Measurements from ENCODE around the gene SSH2. TPM values are rescaled to one million over a fixed set of nuclear protein-coding genes. Genes with fewer than 3 reads are reported as not detected.

SSH2 gene
- total RNA-seq, 6 experiments from 2014 or later, result 22.2 to 27.0 (median 23.2) TPM

GRCh38 chr17:29749045-29749825 is 180.8 kb downstream of the SSH2 start:
- TF ChIP-seq, protein P1, sequence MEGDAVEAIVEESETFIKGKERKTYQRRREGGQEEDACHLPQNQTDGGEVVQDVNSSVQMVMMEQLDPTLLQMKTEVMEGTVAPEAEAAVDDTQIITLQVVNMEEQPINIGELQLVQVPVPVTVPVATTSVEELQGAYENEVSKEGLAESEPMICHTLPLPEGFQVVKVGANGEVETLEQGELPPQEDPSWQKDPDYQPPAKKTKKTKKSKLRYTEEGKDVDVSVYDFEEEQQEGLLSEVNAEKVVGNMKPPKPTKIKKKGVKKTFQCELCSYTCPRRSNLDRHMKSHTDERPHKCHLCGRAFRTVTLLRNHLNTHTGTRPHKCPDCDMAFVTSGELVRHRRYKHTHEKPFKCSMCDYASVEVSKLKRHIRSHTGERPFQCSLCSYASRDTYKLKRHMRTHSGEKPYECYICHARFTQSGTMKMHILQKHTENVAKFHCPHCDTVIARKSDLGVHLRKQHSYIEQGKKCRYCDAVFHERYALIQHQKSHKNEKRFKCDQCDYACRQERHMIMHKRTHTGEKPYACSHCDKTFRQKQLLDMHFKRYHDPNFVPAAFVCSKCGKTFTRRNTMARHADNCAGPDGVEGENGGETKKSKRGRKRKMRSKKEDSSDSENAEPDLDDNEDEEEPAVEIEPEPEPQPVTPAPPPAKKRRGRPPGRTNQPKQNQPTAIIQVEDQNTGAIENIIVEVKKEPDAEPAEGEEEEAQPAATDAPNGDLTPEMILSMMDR (IDR thresholded peaks at IDR 0.05), result no peak
- DNase-seq, result no peak
- H3K9me3 Mint-ChIP-seq, result no peaks in the 10 kb centered on the region
- H3K4me1 Mint-ChIP-seq (ENCODE audit: low read depth), result peaks cover 35% of the 10 kb centered on the region
- H3K36me3 Mint-ChIP-seq (ENCODE audit: low read depth), result no peaks in the 10 kb centered on the region
- H3K4me3 Mint-ChIP-seq, result no peak overlapping the region
- no peaks in the 10 kb centered on the region for H3K27me3 Mint-ChIP-seq (ENCODE audit: insufficient read depth)
- H3K27ac Mint-ChIP-seq, result no peak overlapping the region

- no peak overlapping the region for H3K27ac Mint-ChIP-seq
- peaks cover 36% of the 10 kb centered on the region for H3K4me1 Mint-ChIP-seq (ENCODE audit: low read depth)
- no peaks in the 10 kb centered on the region for H3K36me3 Mint-ChIP-seq (ENCODE audit: low read depth)
- no peak for DNase-seq
- no peak overlapping the region for H3K4me3 Mint-ChIP-seq
- TF ChIP-seq, protein P1 (IDR thresholded peaks at IDR 0.05), result no peak
- H3K9me3 Mint-ChIP-seq, result no peaks in the 10 kb centered on the region
- peaks cover 1% of the 10 kb centered on the region; the same call in 1 of the 2 replicates for H3K27me3 Mint-ChIP-seq (ENCODE audit: insufficient read depth)
Measured at GRCh38 chr17:29748400-29748799, 181.6 kb downstream of the SSH2 start.

DNA sequence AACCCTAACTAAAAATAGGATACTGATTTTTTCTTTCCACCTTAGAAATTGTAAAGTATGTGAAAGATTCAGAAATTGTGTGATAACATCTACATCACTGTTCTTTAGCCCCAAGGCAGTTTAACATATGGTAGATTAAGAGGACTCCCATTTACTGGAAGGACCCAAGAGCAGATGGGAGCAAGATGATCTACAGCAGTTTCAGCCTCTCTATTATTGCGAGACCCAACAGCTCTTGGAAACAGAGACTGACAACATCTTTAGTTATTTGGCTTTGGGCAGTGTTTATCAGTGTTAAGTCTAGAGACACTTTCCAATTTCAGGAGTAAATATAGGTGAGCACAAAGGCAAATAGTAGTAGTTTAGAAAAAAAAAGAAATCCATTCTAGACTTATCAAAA is 182.4 kb downstream of the SSH2 start:
- Mint-ChIP-seq H3K27ac (no peak overlapping the region), H3K9me3 (no peaks in the 10 kb centered on the region), H3K4me1 (ENCODE audit: low read depth) (peaks cover 36% of the 10 kb centered on the region), H3K36me3 (ENCODE audit: low read depth) (no peaks in the 10 kb centered on the region), H3K27me3 (ENCODE audit: insufficient read depth) (peaks cover 2% of the 10 kb centered on the region; the same call in 1 of the 2 replicates), H3K4me3 (no peak overlapping the region)
- peak; percentile 2 for DNase-seq
- TF ChIP-seq, protein P1 (IDR thresholded peaks at IDR 0.05), result no peak

- H3K36me3 Mint-ChIP-seq (ENCODE audit: low read depth), result no peaks in the 10 kb centered on the region
- DNase-seq, result no peak
- peaks cover 36% of the 10 kb centered on the region for H3K4me1 Mint-ChIP-seq (ENCODE audit: low read depth)
- H3K27me3 Mint-ChIP-seq (ENCODE audit: insufficient read depth), result peaks cover 2% of the 10 kb centered on the region; the same call in 1 of the 2 replicates
- no peak overlapping the region for H3K4me3 Mint-ChIP-seq
- TF ChIP-seq, protein P1 (IDR thresholded peaks at IDR 0.05), result no peak
- no peak overlapping the region for H3K27ac Mint-ChIP-seq
- no peaks in the 10 kb centered on the region for H3K9me3 Mint-ChIP-seq
Measured at GRCh38 chr17:29746669-29747068, 183.4 kb downstream of the SSH2 start.

DNA sequence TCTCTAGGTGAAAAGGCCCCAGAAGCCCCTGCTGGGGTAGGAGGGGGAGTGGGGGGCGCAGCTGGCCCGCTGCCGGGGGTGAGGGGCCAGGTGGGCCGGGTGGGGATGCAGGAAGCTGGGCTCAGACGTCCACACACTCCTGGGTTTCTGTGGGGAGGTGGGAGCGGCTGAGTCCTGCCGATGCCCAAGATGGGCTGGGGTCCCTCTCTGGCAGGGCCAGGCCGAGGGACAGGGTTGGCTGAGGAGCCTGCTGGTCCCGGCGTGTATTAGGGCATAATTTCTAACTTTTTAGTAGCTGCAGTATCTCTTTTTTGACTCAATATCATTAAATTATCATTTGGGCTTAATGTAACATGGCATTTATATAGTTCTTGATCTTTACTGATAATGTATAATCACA is 185.9 kb downstream of the SSH2 start:
- Mint-ChIP-seq H3K36me3 (ENCODE audit: low read depth) (no peaks in the 10 kb centered on the region; the same call in 1 of the 2 replicates), H3K4me1 (ENCODE audit: low read depth) (peaks cover 36% of the 10 kb centered on the region), H3K27ac (peak overlapping the region; percentile 39; the same call in 1 of the 2 replicates), H3K4me3 (no peak overlapping the region), H3K9me3 (no peaks in the 10 kb centered on the region), H3K27me3 (ENCODE audit: insufficient read depth) (peaks cover 2% of the 10 kb centered on the region; the same call in 1 of the 2 replicates)
- no peak for DNase-seq
- TF ChIP-seq, protein P1 (IDR thresholded peaks at IDR 0.05), result no peak
